Measurements from ENCODE around the gene KIAA1614.
A peak's percentile ranks its signal among the peaks of the same experiment; 100 is the strongest.

The KIAA1614 gene

GRCh38 chr1:180994262-180994661 lies 81.6 kb downstream of the KIAA1614 start:
- Histone ChIP-seq H3K4me1 (ENCODE audit: control insufficient read depth, low read depth, low read length) (no peaks in the 10 kb centered on the region), H2AK5ac (ENCODE audit: low read length) (no peak overlapping the region), H3K23ac (ENCODE audit: low read length) (no peak overlapping the region), H3K27ac (ENCODE audit: low read depth, low read length) (no peak overlapping the region), H4K8ac (ENCODE audit: low read depth, low read length) (no peak overlapping the region), H3K4me3 (ENCODE audit: low read length) (no peak overlapping the region), H3K56ac (ENCODE audit: low read length) (no peak overlapping the region), H3K4me2 (ENCODE audit: low read length) (no peak overlapping the region), H3K79me1 (ENCODE audit: low read length) (no peaks in the 10 kb centered on the region), H4K5ac (ENCODE audit: low read length) (no peak overlapping the region), H3K4ac (ENCODE audit: low read depth, low read length) (no peak overlapping the region), H3K36me3 (ENCODE audit: control insufficient read depth, insufficient read depth, low read length) (peaks cover 2% of the 10 kb centered on the region), H3K79me2 (ENCODE audit: control insufficient read depth, insufficient read depth, low read length) (no peaks in the 10 kb centered on the region), H3K18ac (ENCODE audit: low read length) (no peak overlapping the region), H3K9ac (ENCODE audit: low read length) (no peak overlapping the region), H3K27me3 (ENCODE audit: insufficient read depth, low read length, poor library complexity) (no peaks in the 10 kb centered on the region), H2BK15ac (replicated peaks; ENCODE audit: low read depth) (no peak overlapping the region), H2BK120ac (ENCODE audit: low read depth, low read length) (no peak overlapping the region), H2BK5ac (ENCODE audit: low read length) (no peak overlapping the region)
- DNase-seq, result peak; percentile 37
- WGBS (ENCODE audit: extremely low coverage, insufficient coverage, low lambda C conversion rate), result no CpG with 5 or more reads among the region's 3 CpGs

- no peak overlapping the region for H4K5ac ChIP-seq (ENCODE audit: low read length)
- H3K27ac ChIP-seq (ENCODE audit: low read depth, low read length), result no peak overlapping the region
- H2BK120ac ChIP-seq (ENCODE audit: low read depth, low read length), result no peak overlapping the region
- DNase-seq, result no peak
- H2AK5ac ChIP-seq (ENCODE audit: low read length), result no peak overlapping the region
- no peak overlapping the region for H3K56ac ChIP-seq (ENCODE audit: low read length)
- H3K36me3 ChIP-seq (ENCODE audit: control insufficient read depth, insufficient read depth, low read length), result no peaks in the 10 kb centered on the region
- no peak overlapping the region for H3K9ac ChIP-seq (ENCODE audit: low read length)
- H3K4me3 ChIP-seq (ENCODE audit: low read length), result no peak overlapping the region
- no peak overlapping the region for H3K4ac ChIP-seq (ENCODE audit: low read depth, low read length)
- no peaks in the 10 kb centered on the region for H3K4me1 ChIP-seq (ENCODE audit: control insufficient read depth, low read depth, low read length)
- no peak overlapping the region for H2BK15ac ChIP-seq (replicated peaks; ENCODE audit: low read depth)
- H3K27me3 ChIP-seq (ENCODE audit: insufficient read depth, low read length, poor library complexity), result no peaks in the 10 kb centered on the region
- H3K23ac ChIP-seq (ENCODE audit: low read length), result no peak overlapping the region
- H2BK5ac ChIP-seq (ENCODE audit: low read length), result no peak overlapping the region
- no peak overlapping the region for H3K4me2 ChIP-seq (ENCODE audit: low read length)
- no CpG with 5 or more reads among the region's 4 CpGs for WGBS (ENCODE audit: extremely low coverage, insufficient coverage, low lambda C conversion rate)
- no peak overlapping the region for H4K8ac ChIP-seq (ENCODE audit: low read depth, low read length)
- H3K79me1 ChIP-seq (ENCODE audit: low read length), result no peaks in the 10 kb centered on the region
- H3K18ac ChIP-seq (ENCODE audit: low read length), result no peak overlapping the region
- H3K79me2 ChIP-seq (ENCODE audit: control insufficient read depth, insufficient read depth, low read length), result no peaks in the 10 kb centered on the region
Measured at GRCh38 chr1:180997843-180998504, 85.3 kb downstream of the KIAA1614 start.
